Lower lobe of right lung (tissue), 2 donors: ENCODE results near the gene PFKFB2. TPM values are rescaled to one million over a fixed set of nuclear protein-coding genes. Genes with fewer than 3 reads are reported as not detected.

ENCODE experiments used
- ATAC-seq, 2 donors: fragments of 200-7000 bp; cut with Tn5 transposase; one replicate each; pipeline ENCODE4 v1.9.1; 2020 to 2022; ENCODE audit warnings: mild to moderate bottlenecking in 2 of 2, moderate library complexity in 2 of 2
- DNase-seq: peaks from one replicate; pipeline ENCODE4 v3.0.0-alpha.2; 2020
- H3K27ac ChIP-seq: fragments of 200-600 bp; one replicate; pipeline ENCODE4 v1.8.0; 2022
- H3K27me3 ChIP-seq: fragments of 200-600 bp; one replicate; pipeline ENCODE4 v1.8.0; 2022; ENCODE audit warnings: low read depth
- H3K36me3 ChIP-seq: fragments of 200-600 bp; one replicate; pipeline ENCODE4 v1.8.0; 2022; ENCODE audit warnings: mild to moderate bottlenecking
- H3K4me1 ChIP-seq: fragments of 200-600 bp; one replicate; pipeline ENCODE4 v1.8.0; 2022
- H3K4me3 ChIP-seq: fragments of 200-600 bp; one replicate; pipeline ENCODE4 v1.8.0; 2022; ENCODE audit warnings: mild to moderate bottlenecking
- H3K9me3 ChIP-seq: fragments of 200-600 bp; one replicate; pipeline ENCODE4 v1.8.0; 2022
- CTCF ChIP-seq: fragments of 200-600 bp; IDR thresholded peaks from one replicate; pipeline ENCODE4 v1.8.0; 2022; ENCODE audit warnings: antibody characterized with exemption, mild to moderate bottlenecking
- intact Hi-C: fragments of 100-400 bp; cut with DNase I; formaldehyde crosslinking; loops from one replicate; pipeline ENCODE4 v1.11.0; 2022
- total RNA-seq: library from RNA; stranded (reverse); fragmentation: NEBNext Ultra II Directional; extraction: Animal tissue kit (Norgen Biotek cat#: 25700); gene quantifications from one replicate; pipeline ENCODE4 v1.2.1, GENCODE V29; 2021
- donor health status: DM: no; HTN: yes; CAD: no; lungs with severe emphysema.

Gene PFKFB2
- total RNA-seq, 1 donor from 2014 or later, result 41.5 TPM

GRCh38 chr1:207081088-207081487 is 28.0 kb downstream of the PFKFB2 start:
- intact Hi-C loops, result loop anchor here (10.0 kb wide), 1 partner anchor 324 kb away; no protein-coding TSS in a partner anchor
- H3K27me3 ChIP-seq, result no peaks in the 10 kb centered on the region
- TF ChIP-seq CTCF, result no peak

GRCh38 chr1:207081806-207082205 is 28.7 kb downstream of the PFKFB2 start:
- DNase-seq (no peak), ATAC-seq (no peak)
- H3K9me3 ChIP-seq, result no peaks in the 10 kb centered on the region
- H3K4me3 ChIP-seq, result no peak overlapping the region
- H3K27ac ChIP-seq, result no peak overlapping the region
- H3K27me3 ChIP-seq, result no peaks in the 10 kb centered on the region
- peaks cover 29% of the 10 kb centered on the region for H3K4me1 ChIP-seq
- peaks cover 10% of the 10 kb centered on the region for H3K36me3 ChIP-seq
- intact Hi-C loops, result loop anchor here (10.0 kb wide), 1 partner anchor 323 kb away; no protein-coding TSS in a partner anchor
- no peak for TF ChIP-seq CTCF

More at GRCh38 chr1:207081088-207081487, 28.0 kb downstream of the PFKFB2 start:
- Histone ChIP-seq H3K36me3 (peaks cover 15% of the 10 kb centered on the region), H3K4me3 (no peak overlapping the region), H3K9me3 (no peaks in the 10 kb centered on the region), H3K27ac (no peak overlapping the region), H3K4me1 (peaks cover 29% of the 10 kb centered on the region)
- ATAC-seq, result no peak
- no peak for DNase-seq

GRCh38 chr1:207084232-207084631 is 31.2 kb downstream of the PFKFB2 start:
- H3K4me3 ChIP-seq, result no peak overlapping the region
- no peak for DNase-seq
- intact Hi-C loops, result loop anchor here (10.0 kb wide), 1 partner anchor 321 kb away; no protein-coding TSS in a partner anchor
- ATAC-seq, result no peak
- H3K9me3 ChIP-seq, result no peaks in the 10 kb centered on the region
- no peak for TF ChIP-seq CTCF
- H3K27me3 ChIP-seq, result no peaks in the 10 kb centered on the region
- no peak overlapping the region for H3K27ac ChIP-seq
- H3K4me1 ChIP-seq, result peaks cover 31% of the 10 kb centered on the region
- H3K36me3 ChIP-seq, result peaks cover 6% of the 10 kb centered on the region

GRCh38 chr1:207084701-207085180 is 31.7 kb downstream of the PFKFB2 start:
- Histone ChIP-seq H3K9me3 (no peaks in the 10 kb centered on the region), H3K4me1 (peaks cover 32% of the 10 kb centered on the region), H3K27ac (peak overlapping the region; percentile 34), H3K27me3 (no peaks in the 10 kb centered on the region), H3K36me3 (peaks cover under 1% of the 10 kb centered on the region), H3K4me3 (no peak overlapping the region)
- intact Hi-C loops, result loop anchor here (10.0 kb wide), 1 partner anchor 320 kb away; no protein-coding TSS in a partner anchor
- ATAC-seq (peak; percentile 83 to 87), DNase-seq (no peak)
- peak; percentile 64 for TF ChIP-seq CTCF

GRCh38 chr1:207085887-207086286 is 32.8 kb downstream of the PFKFB2 start:
- Histone ChIP-seq H3K9me3 (no peaks in the 10 kb centered on the region), H3K4me3 (no peak overlapping the region), H3K4me1 (peaks cover 32% of the 10 kb centered on the region), H3K27ac (no peak overlapping the region), H3K27me3 (no peaks in the 10 kb centered on the region), H3K36me3 (no peaks in the 10 kb centered on the region)
- no peak for TF ChIP-seq CTCF
- ATAC-seq (no peak), DNase-seq (no peak)
- intact Hi-C loops, result loop anchor here (10.0 kb wide), 1 partner anchor 319 kb away; no protein-coding TSS in a partner anchor
